IgD-negative memory B cell (primary cell): ENCODE data around the gene NOS3. TPM values are rescaled to one million over a fixed set of nuclear protein-coding genes. Genes with fewer than 3 reads are reported as not detected.

Experiments
- H3K27ac Mint-ChIP-seq, 3 donors: one replicate each; pipeline ENCODE4 v1.8.0; 2020 to 2022; ENCODE audit warnings: mild to moderate bottlenecking in 3 of 3, mixed read lengths in 3 of 3, moderate library complexity in 1 of 3
- H3K27me3 Mint-ChIP-seq: one replicate; pipeline ENCODE4 v1.8.0; 2021; ENCODE audit warnings: mixed read lengths
- H3K36me3 Mint-ChIP-seq: one replicate; pipeline ENCODE4 v1.8.0; 2020; ENCODE audit warnings: mild to moderate bottlenecking, mixed read lengths
- H3K4me1 Mint-ChIP-seq, 3 donors: one replicate each; pipeline ENCODE4 v1.8.0; 2020 to 2022; ENCODE audit warnings: mixed read lengths in 3 of 3, mild to moderate bottlenecking in 1 of 3
- H3K4me3 Mint-ChIP-seq, 4 donors: one replicate each; pipeline ENCODE4 v1.8.0; 2020 to 2022; ENCODE audit warnings: mild to moderate bottlenecking in 4 of 4, mixed read lengths in 4 of 4, moderate library complexity in 3 of 4
- H3K9me3 Mint-ChIP-seq, 3 donors: one replicate each; pipeline ENCODE4 v1.8.0; 2020 to 2021; ENCODE audit warnings: mixed read lengths in 3 of 3, mild to moderate bottlenecking in 1 of 3
- polyA plus RNA-seq: library from polyadenylated mRNA; unstranded; fragments of 300-500 nt; fragmentation: Illumina TruSeq; gene quantifications from one replicate; pipeline ENCODE4 v1.2.3, GENCODE V29; 2021

Gene NOS3
- polyA plus RNA-seq, 1 donor from 2014 or later = 2.0 TPM

DNA sequence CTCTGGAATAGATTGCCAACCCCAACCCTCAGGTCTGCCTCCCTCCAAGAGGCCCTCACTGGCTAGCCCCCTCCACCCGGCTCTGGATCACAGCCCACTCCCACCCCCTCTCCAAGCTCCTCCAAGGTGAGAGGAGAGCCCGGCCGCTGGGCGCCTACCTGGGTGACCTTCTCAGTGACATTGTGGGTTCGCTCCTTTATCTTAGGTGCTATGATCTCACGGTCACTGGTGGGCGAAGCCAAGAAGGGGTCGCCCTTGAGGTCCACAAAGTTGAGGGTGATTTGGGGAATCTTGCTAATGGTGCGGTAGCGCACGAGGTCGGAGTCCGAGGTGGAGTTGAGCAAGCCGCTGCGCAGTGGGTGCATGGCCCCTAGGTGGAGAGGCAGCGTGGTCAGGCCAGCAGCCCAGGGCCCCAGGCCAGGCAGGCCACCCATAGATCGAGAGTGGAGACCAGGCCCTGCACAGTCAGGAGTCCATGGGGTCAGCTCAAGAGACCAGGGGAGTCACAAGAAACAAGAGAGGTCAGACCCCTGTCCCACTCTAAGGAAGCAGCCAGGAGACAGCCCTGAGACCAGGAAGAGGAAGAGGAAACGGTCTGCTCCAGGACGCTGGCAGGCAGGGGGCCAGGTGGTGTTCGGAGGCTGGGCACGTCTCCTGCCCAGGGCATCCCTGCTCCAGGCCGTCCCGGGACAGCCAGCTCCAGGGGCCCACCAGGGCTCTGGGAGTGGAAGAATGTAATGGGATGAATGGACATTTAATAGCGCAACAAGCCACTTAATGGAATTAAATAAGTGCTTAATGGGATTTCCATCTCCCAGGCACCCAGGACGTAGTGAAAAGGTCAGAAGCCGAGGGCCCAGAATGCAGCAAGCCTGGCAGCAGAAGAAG is 33.4 kb upstream of the NOS3 start:
- Mint-ChIP-seq H3K9me3 (peaks cover 0 to 1% (median 0%) of the 10 kb centered on the region in 3 donors), H3K27me3 (peaks cover 34% of the 10 kb centered on the region), H3K4me1 (peaks cover 0 to 2% (median 0%) of the 10 kb centered on the region in 3 donors), H3K36me3 (peaks cover 5% of the 10 kb centered on the region), H3K27ac (no peak overlapping the region), H3K4me3 (no peak overlapping the region)

DNA sequence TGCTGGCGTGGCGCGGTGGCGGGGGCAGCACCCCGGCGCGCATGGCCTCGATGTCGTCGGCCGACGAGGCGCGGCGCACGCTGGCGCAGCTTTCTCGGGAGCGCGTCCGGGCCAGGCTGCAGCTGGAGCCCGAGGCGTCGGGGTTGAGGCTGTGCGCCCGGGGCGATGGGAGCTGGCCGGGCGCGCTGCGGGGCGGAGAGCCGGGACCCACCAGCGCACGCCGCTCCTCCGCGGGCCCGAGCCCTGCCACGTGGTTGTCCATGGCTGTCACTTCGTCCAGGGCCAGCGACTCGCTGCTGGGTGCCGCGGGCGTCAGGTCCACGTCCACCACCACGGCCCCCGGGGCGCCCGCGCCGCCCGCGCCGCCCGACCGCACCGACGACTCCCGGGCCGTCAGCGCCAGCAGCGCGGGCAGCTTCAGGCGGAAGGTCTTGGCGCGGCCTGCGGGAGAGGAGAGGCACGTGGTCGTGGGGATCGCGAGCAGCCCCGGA is 32.7 kb upstream of the NOS3 start:
- Mint-ChIP-seq H3K4me1 (peaks cover 0 to 4% (median 0%) of the 10 kb centered on the region in 3 donors), H3K9me3 (peaks cover 0 to 1% (median 0%) of the 10 kb centered on the region in 3 donors), H3K36me3 (peaks cover 5% of the 10 kb centered on the region), H3K4me3 (no peak overlapping the region), H3K27me3 (peaks cover 35% of the 10 kb centered on the region), H3K27ac (no peak overlapping the region)

DNA sequence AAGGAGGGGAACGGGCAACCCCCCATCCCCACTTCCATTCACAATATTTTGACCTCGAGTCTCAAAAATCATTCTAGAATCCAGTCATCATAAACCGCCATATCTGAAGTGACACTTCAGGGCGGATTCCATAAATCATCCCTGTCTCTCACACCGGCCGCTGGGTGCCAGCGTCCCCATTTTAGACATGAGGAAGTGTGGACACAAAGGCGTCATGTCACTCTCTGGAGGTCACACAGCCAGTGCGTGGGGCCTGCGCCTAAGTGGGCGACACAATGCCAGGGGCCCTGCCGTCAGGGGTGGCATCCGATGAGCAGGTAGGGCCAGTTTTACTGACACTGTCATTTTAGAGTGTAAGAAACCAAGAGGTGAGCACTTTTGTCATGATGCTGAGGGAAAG is 32.2 kb upstream of the NOS3 start:
- H3K36me3 Mint-ChIP-seq = peaks cover 5% of the 10 kb centered on the region
- peaks cover 0 to 1% (median 0%) of the 10 kb centered on the region in 3 donors for H3K9me3 Mint-ChIP-seq
- peaks cover 37% of the 10 kb centered on the region for H3K27me3 Mint-ChIP-seq
- peaks cover 0 to 4% (median 0%) of the 10 kb centered on the region in 3 donors for H3K4me1 Mint-ChIP-seq
- no peak overlapping the region for H3K27ac Mint-ChIP-seq
- H3K4me3 Mint-ChIP-seq = no peak overlapping the region

DNA sequence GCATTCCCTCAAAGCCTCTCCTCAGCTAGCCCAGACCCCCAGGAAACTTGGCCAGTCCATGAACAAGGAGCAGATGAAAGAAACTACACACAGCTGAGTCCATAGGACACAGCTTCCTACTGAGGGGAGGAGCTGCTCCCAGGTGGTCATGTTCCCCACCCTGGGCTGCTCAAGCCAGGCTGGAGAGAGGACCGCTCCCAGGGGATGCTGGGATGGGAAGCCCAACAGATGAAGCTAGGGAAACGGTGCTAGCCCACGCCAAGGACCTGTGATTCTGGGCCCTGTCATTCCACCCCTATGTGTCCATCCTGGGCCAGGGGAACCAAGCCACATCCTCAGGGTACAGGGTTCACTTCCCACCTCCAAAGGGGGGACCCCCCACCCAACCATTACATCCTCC is 31.7 kb upstream of the NOS3 start:
- H3K4me3 Mint-ChIP-seq = no peak overlapping the region
- H3K4me1 Mint-ChIP-seq = peaks cover 0 to 4% (median 0%) of the 10 kb centered on the region in 3 donors
- H3K27me3 Mint-ChIP-seq = peaks cover 38% of the 10 kb centered on the region
- peaks cover 0 to 1% (median 0%) of the 10 kb centered on the region in 3 donors for H3K9me3 Mint-ChIP-seq
- H3K27ac Mint-ChIP-seq = no peak overlapping the region
- peaks cover 5% of the 10 kb centered on the region for H3K36me3 Mint-ChIP-seq

DNA sequence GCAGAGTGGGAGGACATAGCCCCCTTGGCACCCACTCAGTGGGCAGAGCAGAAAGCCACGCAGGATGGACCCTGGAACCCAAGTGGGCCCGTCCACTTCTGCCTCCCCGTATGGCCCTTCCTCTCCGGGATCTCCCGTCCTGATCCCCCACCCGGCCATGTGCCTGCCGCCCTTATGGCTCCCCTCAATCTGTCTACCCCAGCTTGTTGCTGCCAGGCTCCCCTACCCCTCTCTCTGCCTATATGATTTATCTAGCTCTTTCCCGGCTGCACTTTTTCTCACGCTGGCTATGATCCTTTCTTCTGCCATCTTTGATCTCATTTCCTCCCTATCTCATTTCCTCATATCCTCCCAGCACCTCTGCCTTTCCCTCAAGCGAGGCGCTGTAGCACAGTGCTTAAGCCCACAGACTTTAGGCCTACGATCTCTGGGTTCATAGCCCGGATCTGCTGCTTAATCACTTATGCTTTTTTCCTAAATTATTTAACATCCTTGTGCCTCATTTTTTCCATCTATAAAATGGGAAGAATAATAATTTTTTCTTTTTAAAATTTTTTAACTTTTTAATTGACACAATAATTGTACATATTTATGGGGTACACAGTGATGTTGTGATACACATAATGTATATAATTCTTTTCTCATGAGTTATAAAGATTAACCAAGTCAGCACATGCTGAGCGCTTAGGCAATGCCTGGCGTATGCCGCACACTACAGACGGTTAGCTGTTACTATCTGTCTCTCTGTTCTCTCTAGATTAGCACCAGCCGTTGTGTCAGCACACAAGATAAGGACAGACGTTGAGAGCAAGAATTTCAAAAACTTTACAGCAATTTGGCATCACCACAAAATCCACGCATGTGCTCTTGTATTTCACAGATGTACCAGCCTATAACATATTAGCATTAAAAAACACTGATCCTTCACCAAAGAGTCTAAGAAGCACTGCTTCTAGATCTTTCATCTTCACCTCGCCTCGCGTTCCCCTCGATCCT is 30.8 kb upstream of the NOS3 start:
- H3K27ac Mint-ChIP-seq = no peak overlapping the region
- peak overlapping the region in 1 of 4 donors; percentile 48 for H3K4me3 Mint-ChIP-seq

DNA sequence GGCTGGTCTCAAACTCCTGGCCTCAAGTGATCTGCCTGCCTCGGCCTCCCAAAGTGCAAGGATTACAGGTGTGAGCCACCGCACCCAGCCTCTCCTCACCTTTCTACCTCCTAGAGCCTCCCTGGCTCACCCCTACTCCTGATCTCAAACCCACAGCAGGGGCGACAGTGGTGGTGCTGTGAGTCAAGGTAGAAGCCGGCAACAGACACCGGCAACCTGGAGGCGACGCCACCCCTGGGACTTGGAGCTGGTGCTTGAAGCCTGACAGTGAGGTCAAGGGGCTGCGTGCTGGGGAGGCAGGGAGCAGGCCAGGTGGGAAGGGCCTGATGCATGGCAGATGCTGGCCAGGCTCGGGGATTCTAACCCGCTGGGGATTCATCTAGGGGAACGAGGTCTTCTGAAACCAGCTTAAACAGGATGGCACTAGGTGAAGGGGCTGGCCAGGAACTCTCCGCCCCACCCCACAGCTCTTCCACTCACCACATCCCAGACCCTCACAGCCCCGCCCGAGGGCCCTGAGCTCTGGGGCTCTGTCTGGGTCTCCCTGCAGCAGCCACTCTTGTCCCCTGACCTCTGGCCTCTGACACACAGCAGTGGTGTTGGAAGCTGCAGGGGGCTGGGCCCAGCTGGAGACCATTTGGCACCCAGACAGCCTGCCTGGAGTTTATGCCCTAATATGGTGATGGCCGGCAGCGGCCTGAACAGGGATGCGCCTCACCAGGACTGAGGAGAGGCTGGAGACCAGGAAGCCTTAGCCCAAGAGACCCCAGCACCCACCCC is 29.1 kb upstream of the NOS3 start:
- peaks cover 5% of the 10 kb centered on the region for H3K36me3 Mint-ChIP-seq
- peaks cover 0 to 4% (median 0%) of the 10 kb centered on the region in 3 donors for H3K4me1 Mint-ChIP-seq
- no peak overlapping the region for H3K27ac Mint-ChIP-seq
- peak overlapping the region in 1 of 4 donors; percentile 17 for H3K4me3 Mint-ChIP-seq
- H3K9me3 Mint-ChIP-seq = peaks cover 0 to 1% (median 0%) of the 10 kb centered on the region in 3 donors
- H3K27me3 Mint-ChIP-seq = peaks cover 32% of the 10 kb centered on the region

More for the DNA sequence above, 30.8 kb upstream of the NOS3 start:
- H3K9me3 Mint-ChIP-seq = peaks cover 0 to 1% (median 0%) of the 10 kb centered on the region in 3 donors
- peaks cover 5% of the 10 kb centered on the region for H3K36me3 Mint-ChIP-seq
- peaks cover 38% of the 10 kb centered on the region for H3K27me3 Mint-ChIP-seq
- H3K4me1 Mint-ChIP-seq = peaks cover 0 to 4% (median 0%) of the 10 kb centered on the region in 3 donors

DNA sequence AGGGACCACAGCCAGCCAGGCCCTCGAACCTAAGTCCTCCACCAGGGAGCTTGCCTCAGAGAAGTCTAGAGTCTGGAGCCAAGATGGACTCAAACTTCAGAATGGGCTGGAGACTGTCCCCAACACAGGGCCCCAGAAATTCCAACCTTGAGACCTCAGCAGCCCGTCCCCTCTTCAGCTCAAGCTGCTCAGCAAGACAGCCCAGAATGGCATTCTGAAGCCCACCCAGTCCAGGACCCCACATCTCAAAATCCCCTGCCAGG is 28.6 kb upstream of the NOS3 start:
- Mint-ChIP-seq H3K27me3 (peaks cover 28% of the 10 kb centered on the region), H3K4me3 (no peak overlapping the region), H3K27ac (no peak overlapping the region), H3K9me3 (peaks cover 0 to under 1% (median 0%) of the 10 kb centered on the region in 3 donors), H3K4me1 (peaks cover 0 to 4% (median 0%) of the 10 kb centered on the region in 3 donors), H3K36me3 (peaks cover 2% of the 10 kb centered on the region)

DNA sequence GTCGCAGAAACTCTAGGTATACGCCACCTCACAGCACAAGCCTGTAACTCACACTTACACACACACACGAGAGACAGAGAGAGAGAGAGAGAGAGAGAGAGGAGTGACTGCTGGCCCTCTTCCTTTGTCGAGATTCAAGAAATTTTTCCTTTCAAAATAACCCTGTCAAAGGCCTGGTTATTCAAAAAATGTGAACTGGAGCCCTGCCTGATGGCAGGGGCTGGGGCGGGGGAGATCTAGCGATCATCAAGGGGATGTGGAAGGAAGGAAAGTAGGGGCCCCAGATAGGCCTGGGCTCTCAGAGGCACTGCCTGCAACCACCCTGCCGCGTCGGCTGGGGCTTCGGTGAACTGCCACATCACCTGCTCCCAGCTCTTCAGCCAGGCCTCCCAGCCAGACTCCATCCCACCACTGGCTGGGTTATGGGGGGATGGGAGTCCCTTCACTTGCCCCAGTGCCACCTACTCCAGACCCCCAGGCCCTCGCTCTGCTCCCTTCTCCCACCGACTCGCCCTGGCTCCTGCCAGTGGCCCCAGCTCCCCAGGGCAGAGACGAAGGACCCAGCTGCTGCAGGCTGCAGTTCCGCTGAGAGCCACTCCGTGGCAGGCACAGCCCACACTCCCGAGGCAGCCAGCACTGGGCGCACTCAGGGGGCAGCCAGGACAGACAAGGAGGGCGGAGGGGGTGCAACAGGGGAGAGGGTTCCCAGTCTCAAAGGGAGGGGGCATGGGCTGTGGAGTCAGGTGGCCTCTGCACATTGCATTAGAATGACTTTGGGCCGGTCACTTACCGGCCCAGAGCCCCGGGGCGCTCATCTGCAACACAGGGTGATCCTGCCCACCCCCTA is 28.0 kb upstream of the NOS3 start:
- H3K27ac Mint-ChIP-seq = no peak overlapping the region
- H3K4me1 Mint-ChIP-seq = peaks cover 0 to 5% (median 0%) of the 10 kb centered on the region in 3 donors
- H3K27me3 Mint-ChIP-seq = peaks cover 25% of the 10 kb centered on the region
- H3K4me3 Mint-ChIP-seq = no peak overlapping the region
- H3K9me3 Mint-ChIP-seq = no peaks in the 10 kb centered on the region
- no peaks in the 10 kb centered on the region for H3K36me3 Mint-ChIP-seq

DNA sequence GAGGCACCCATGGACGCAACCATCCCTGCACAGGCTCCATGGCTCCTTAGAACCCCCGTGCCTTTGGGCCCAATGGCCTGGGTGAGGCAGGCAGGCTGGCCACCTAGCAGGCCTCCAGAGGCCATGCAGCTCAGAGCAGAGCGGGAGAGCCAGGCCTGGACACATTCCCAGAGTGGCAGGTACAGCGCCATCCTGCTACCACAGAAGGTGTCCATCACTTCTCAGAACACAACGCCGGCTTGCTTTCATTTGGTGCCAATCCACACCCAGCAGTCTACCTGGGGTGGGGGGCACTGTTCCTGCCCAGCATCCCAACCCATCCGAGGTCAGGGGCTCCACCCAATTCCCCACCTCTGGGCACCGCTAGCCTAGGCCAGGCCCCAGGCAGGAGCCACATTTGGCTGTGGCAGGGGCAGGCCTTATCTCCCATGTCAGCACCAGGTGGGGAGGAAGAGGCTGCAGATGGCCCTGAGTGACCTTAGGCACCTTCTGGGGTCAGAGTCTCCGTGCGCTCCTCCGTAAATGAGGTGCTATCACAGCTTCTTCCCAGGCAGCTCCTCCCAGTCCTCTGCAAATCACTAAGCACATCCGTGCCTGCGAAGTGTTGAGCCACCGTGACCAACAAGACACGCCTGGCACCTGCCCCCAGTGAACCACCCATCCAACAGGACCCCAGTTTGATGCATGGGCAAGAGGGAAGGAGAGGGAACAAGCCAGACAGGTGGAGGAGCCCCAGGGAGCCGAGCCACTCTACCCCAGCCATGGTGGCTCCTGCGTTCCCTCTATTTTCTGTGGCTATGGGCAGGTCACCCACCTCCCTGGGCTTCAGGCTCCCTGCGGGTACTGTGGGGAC is 26.9 kb upstream of the NOS3 start:
- H3K4me1 Mint-ChIP-seq = peaks cover 0 to 7% (median 1%) of the 10 kb centered on the region in 3 donors
- no peak overlapping the region for H3K27ac Mint-ChIP-seq
- no peaks in the 10 kb centered on the region for H3K9me3 Mint-ChIP-seq
- H3K4me3 Mint-ChIP-seq = peak overlapping the region in 1 of 4 donors; percentile 5
- H3K36me3 Mint-ChIP-seq = peaks cover 2% of the 10 kb centered on the region
- H3K27me3 Mint-ChIP-seq = peaks cover 19% of the 10 kb centered on the region

DNA sequence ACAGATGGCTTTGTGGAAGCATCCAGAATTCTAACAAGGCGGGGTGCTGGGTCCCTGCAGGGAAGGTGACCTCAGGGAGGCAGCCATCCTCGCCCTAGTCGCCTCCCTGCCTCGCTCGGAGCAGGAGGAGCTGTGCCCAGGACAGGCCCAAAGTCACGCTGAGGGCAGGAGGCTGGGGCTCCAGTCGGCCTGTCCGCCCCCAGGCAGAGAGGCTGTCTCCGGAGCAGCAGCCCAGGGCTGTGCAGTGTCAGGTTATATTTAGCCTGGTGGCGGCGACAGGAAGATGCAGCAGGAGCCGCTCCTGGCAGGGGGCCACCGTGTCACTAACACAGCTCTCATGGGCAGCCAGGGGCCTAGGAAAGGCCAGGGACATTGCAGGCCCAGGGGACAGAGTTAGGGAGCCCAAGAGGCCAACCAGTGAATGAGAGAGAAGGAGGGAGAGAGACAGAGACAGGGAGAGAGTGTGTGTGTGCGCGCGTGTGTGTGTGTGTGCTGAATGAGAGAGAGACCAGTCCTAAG is 26.2 kb upstream of the NOS3 start:
- Mint-ChIP-seq H3K27ac (no peak overlapping the region), H3K9me3 (no peaks in the 10 kb centered on the region), H3K4me3 (no peak overlapping the region), H3K27me3 (peaks cover 15% of the 10 kb centered on the region), H3K36me3 (peaks cover 2% of the 10 kb centered on the region), H3K4me1 (peaks cover 0 to 7% (median 1%) of the 10 kb centered on the region in 3 donors)

DNA sequence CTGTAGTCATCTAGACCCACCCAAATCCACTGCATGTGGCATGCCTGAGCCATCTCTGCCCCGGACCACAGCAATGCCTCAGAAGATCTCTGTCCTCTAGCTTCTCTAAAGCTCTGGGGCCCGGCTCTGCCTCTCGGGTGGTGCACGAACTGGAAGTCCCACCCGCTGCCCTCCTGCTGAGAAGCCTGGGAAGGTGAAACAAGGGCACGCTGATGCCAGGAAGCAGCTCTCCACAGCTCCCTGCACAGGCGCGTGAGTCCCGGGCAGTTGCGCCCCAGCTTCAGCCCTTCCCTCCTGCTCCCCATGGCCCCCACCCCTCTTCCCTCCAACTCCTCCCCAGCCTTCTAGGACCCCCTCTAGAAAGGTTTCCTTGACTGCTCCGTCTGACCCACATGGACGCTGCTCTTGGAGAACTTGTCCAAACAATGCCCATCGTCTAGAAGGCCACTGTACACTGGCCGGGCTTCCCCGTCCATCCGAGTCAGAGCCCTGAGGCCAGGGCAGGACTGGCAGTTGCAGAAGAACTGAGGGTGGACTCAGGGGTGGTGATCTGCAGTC is 25.5 kb upstream of the NOS3 start:
- H3K4me3 Mint-ChIP-seq = peak overlapping the region in 1 of 4 donors; percentile 37
- H3K36me3 Mint-ChIP-seq = peaks cover 2% of the 10 kb centered on the region
- H3K4me1 Mint-ChIP-seq = peaks cover 0 to 7% (median 1%) of the 10 kb centered on the region in 3 donors
- H3K27ac Mint-ChIP-seq = no peak overlapping the region
- H3K27me3 Mint-ChIP-seq = peaks cover 12% of the 10 kb centered on the region
- H3K9me3 Mint-ChIP-seq = no peaks in the 10 kb centered on the region

DNA sequence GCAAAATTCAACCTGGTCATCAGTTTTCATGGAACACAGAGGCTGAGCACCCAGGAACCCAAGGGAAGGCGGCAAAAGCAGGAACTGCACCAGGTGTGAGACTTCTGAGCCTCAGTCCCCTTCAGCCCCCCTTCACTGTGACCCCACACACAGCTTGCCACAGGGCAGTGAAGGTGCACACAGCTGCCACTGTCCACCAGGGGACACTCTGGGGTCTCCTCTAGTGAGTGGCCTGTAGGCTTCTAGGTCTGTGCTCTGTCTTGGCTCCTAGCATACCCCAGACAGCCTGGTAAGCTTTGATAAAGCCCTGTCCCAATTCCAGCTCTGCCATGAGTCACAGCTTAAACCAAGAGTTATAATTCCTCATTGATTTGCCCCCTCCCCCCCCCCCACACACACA is 24.8 kb upstream of the NOS3 start:
- peaks cover 11% of the 10 kb centered on the region for H3K27me3 Mint-ChIP-seq
- H3K9me3 Mint-ChIP-seq = no peaks in the 10 kb centered on the region
- H3K27ac Mint-ChIP-seq = no peak overlapping the region
- H3K4me3 Mint-ChIP-seq = no peak overlapping the region
- peaks cover 2% of the 10 kb centered on the region for H3K36me3 Mint-ChIP-seq
- H3K4me1 Mint-ChIP-seq = peaks cover 0 to 7% (median 1%) of the 10 kb centered on the region in 3 donors
